Measurements from ENCODE around the gene XDH. TPM values are rescaled to one million over a fixed set of nuclear protein-coding genes. Genes with fewer than 3 reads are reported as not detected.

Gene XDH
- total RNA-seq, 4 donors from 2014 or later: 25.9 to 57.9 (median 37.2) TPM

GRCh38 chr2:31440764-31441163, 26.2 kb upstream of the XDH start:
- Histone ChIP-seq H3K36me3 (no peaks in the 10 kb centered on the region), H3K27me3 (no peaks in the 10 kb centered on the region), H3K27ac (no peak overlapping the region), H3K9me3 (no peaks in the 10 kb centered on the region), H3K4me1 (no peaks in the 10 kb centered on the region), H3K4me3 (no peak overlapping the region)
- DNase-seq: no peak
- 52 to 93% methylated on average over 2 of the region's 2 CpGs for WGBS, 2 donors (ENCODE audit: low coverage in 1 of 2)
- intact Hi-C loops (cut with DNase I; ENCODE audit: low total_unique reads) (no loop called here), in situ Hi-C loops (cut with MboI; ENCODE audit: low pct_ligation_motif_present in 1 of 4, low pct_unique_long_range_greater_than_20kb in 1 of 4, low sequenced_read_pairs in 3 of 4) (no loop called here)
- no peak for TF ChIP-seq CTCF (IDR thresholded peaks at IDR 0.05)
- no peak for TF ChIP-seq POLR2AphosphoS5 (IDR thresholded peaks at IDR 0.05)
- TF ChIP-seq POLR2A (IDR thresholded peaks at IDR 0.05): no peak
- TF ChIP-seq EP300 (IDR thresholded peaks at IDR 0.05; ENCODE audit: low read depth): no peak

GRCh38 chr2:31434911-31435310, 20.4 kb upstream of the XDH start:
- intact Hi-C loops (cut with DNase I; ENCODE audit: low total_unique reads) (no loop called here), in situ Hi-C loops (cut with MboI; ENCODE audit: low pct_ligation_motif_present in 1 of 4, low pct_unique_long_range_greater_than_20kb in 1 of 4, low sequenced_read_pairs in 3 of 4) (no loop called here)
- Histone ChIP-seq H3K9me3 (no peaks in the 10 kb centered on the region), H3K4me1 (no peaks in the 10 kb centered on the region), H3K27me3 (no peaks in the 10 kb centered on the region), H3K36me3 (no peaks in the 10 kb centered on the region), H3K4me3 (no peak overlapping the region), H3K27ac (no peak overlapping the region)
- no peak for DNase-seq
- TF ChIP-seq POLR2A (IDR thresholded peaks at IDR 0.05) (no peak), POLR2AphosphoS5 (IDR thresholded peaks at IDR 0.05) (no peak), CTCF (IDR thresholded peaks at IDR 0.05) (peak in 4 of 5 experiments; percentile 24 to 57 (median 38)), EP300 (IDR thresholded peaks at IDR 0.05; ENCODE audit: low read depth) (no peak)
- WGBS, 2 donors (ENCODE audit: low coverage in 1 of 2): 54 to 58% methylated on average over 3 of the region's 3 CpGs

- TF ChIP-seq POLR2A (IDR thresholded peaks at IDR 0.05): no peak
- TF ChIP-seq CTCF (IDR thresholded peaks at IDR 0.05): no peak
- TF ChIP-seq POLR2AphosphoS5 (IDR thresholded peaks at IDR 0.05): no peak
- TF ChIP-seq EP300 (IDR thresholded peaks at IDR 0.05; ENCODE audit: low read depth): no peak
- Histone ChIP-seq H3K4me3 (no peak overlapping the region), H3K27ac (no peak overlapping the region), H3K4me1 (peaks cover 0 to 8% (median 0%) of the 10 kb centered on the region in 4 donors), H3K36me3 (no peaks in the 10 kb centered on the region), H3K9me3 (no peaks in the 10 kb centered on the region), H3K27me3 (no peaks in the 10 kb centered on the region)
- 84 to 100% methylated on average over 3 of the region's 3 CpGs for WGBS, 2 donors (ENCODE audit: low coverage in 1 of 2)
- no peak for DNase-seq
- intact Hi-C loops (cut with DNase I; ENCODE audit: low total_unique reads) (no loop called here), in situ Hi-C loops (cut with MboI; ENCODE audit: low pct_ligation_motif_present in 1 of 4, low pct_unique_long_range_greater_than_20kb in 1 of 4, low sequenced_read_pairs in 3 of 4) (no loop called here)
Measured at GRCh38 chr2:31433541-31433940, 19.0 kb upstream of the XDH start.

GRCh38 chr2:31430439-31431165, 16.1 kb upstream of the XDH start:
- H3K27ac ChIP-seq: no peak overlapping the region
- H3K36me3 ChIP-seq: no peaks in the 10 kb centered on the region
- WGBS, 2 donors (ENCODE audit: low coverage in 1 of 2): 82 to 83% methylated on average over 6 to 9 of the region's 9 CpGs
- no peak overlapping the region for H3K4me3 ChIP-seq
- H3K27me3 ChIP-seq: no peaks in the 10 kb centered on the region
- intact Hi-C loops (cut with DNase I; ENCODE audit: low total_unique reads): no loop called here
- no peak for DNase-seq
- no peaks in the 10 kb centered on the region for H3K9me3 ChIP-seq
- peaks cover 0 to 8% (median 0%) of the 10 kb centered on the region in 4 donors for H3K4me1 ChIP-seq
- in situ Hi-C loops (cut with MboI; ENCODE audit: low pct_ligation_motif_present in 1 of 4, low pct_unique_long_range_greater_than_20kb in 1 of 4, low sequenced_read_pairs in 3 of 4): no loop called here
- TF ChIP-seq POLR2A (IDR thresholded peaks at IDR 0.05) (no peak), CTCF (IDR thresholded peaks at IDR 0.05) (no peak), EP300 (IDR thresholded peaks at IDR 0.05; ENCODE audit: low read depth) (no peak), POLR2AphosphoS5 (IDR thresholded peaks at IDR 0.05) (no peak)
